Measurements from ENCODE around the gene ZNF496. TPM values are rescaled to one million over a fixed set of nuclear protein-coding genes. Genes with fewer than 3 reads are reported as not detected.

The ZNF496 gene
- total and polyA plus RNA-seq, 4 donors = 8.2 to 43.4 (median 15.6) TPM

DNA sequence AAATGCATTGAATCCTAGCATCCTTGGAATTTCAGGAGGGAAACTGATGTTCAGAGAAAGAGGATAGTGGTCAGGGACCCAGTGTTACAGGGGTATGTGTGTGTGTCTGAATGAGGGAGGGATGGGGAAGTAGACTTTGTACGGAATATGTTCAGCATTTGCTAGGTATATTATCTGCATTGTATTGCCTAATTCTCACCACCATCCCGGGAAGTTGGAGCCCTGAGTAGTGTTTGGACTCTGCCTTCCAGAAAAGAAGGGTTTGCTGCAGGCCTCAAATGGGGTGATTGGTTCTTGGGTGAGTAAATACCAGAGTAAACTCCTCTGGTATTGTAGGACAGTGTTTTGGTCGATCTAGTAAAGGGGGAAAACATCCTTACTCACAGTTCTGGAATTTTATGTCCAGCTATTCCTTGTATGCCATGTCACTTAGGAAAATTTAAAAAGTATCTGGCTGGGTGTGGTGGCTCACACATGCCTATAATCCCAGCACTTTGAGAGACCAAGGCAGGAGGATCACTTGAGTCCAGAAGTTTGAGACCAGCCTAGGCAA is 7.1 kb upstream of the ZNF496 start:
- Histone ChIP-seq H3K9me3 (ENCODE audit: control insufficient read depth in 4 of 4, insufficient read depth in 3 of 4, low read length in 3 of 4) (no peaks in the 10 kb centered on the region), H3K27ac (ENCODE audit: low read depth in 1 of 2, low read length in 1 of 2) (no peak overlapping the region), H3K36me3 (ENCODE audit: control insufficient read depth in 4 of 4, insufficient read depth in 4 of 4, low read length in 4 of 4) (peaks cover 2 to 12% (median 7%) of the 10 kb centered on the region in 4 donors), H3K27me3 (ENCODE audit: control insufficient read depth in 3 of 3, insufficient read depth in 3 of 3, low read length in 2 of 3) (no peaks in the 10 kb centered on the region), H3K9ac (ENCODE audit: insufficient read depth in 1 of 2, low read length in 2 of 2) (no peak overlapping the region), H3K4me1 (ENCODE audit: control insufficient read depth in 5 of 5, insufficient read depth in 5 of 5, low read length in 5 of 5) (peaks cover 0 to 10% (median 4%) of the 10 kb centered on the region in 5 donors), H3K4me3 (no peak overlapping the region)
- TF ChIP-seq, protein P1, sequence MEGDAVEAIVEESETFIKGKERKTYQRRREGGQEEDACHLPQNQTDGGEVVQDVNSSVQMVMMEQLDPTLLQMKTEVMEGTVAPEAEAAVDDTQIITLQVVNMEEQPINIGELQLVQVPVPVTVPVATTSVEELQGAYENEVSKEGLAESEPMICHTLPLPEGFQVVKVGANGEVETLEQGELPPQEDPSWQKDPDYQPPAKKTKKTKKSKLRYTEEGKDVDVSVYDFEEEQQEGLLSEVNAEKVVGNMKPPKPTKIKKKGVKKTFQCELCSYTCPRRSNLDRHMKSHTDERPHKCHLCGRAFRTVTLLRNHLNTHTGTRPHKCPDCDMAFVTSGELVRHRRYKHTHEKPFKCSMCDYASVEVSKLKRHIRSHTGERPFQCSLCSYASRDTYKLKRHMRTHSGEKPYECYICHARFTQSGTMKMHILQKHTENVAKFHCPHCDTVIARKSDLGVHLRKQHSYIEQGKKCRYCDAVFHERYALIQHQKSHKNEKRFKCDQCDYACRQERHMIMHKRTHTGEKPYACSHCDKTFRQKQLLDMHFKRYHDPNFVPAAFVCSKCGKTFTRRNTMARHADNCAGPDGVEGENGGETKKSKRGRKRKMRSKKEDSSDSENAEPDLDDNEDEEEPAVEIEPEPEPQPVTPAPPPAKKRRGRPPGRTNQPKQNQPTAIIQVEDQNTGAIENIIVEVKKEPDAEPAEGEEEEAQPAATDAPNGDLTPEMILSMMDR (IDR thresholded peaks at IDR 0.05; ENCODE audit: control extremely low read depth, extremely low read depth) = no peak
- WGBS, 2 donors = 78 to 79% methylated on average over 3 of the region's 3 CpGs
- DNase-seq (no peak), ATAC-seq (ENCODE audit: insufficient read depth, low FRiP score) (no peak)

DNA sequence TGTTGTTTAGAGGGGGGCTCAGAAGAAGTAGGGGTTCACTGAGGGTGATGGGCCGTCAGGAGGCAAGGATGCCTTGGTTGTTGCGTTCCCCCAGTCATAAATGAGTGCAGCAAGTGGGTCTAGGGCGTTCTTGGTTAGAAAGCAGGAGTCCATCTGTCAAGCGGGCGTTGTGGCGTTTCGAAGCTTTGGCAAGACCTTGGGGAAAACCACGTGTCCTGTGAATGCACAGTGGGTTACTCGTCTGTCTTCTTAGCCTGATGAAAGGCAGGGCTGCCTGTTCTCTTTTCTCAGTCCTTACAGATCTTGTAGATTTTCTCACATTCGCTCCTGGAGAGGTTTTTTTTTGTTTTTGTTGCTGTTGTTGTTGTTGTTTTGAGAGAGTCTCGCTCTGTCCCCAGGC is 6.3 kb upstream of the ZNF496 start:
- no peak for ATAC-seq (ENCODE audit: insufficient read depth, low FRiP score)
- H3K36me3 ChIP-seq (ENCODE audit: control insufficient read depth in 4 of 4, insufficient read depth in 4 of 4, low read length in 4 of 4) = peaks cover 2 to 12% (median 7%) of the 10 kb centered on the region in 4 donors
- TF ChIP-seq, protein P1 (IDR thresholded peaks at IDR 0.05; ENCODE audit: control extremely low read depth, extremely low read depth) = no peak
- no peaks in the 10 kb centered on the region for H3K9me3 ChIP-seq (ENCODE audit: control insufficient read depth in 4 of 4, insufficient read depth in 3 of 4, low read length in 3 of 4)
- H3K4me3 ChIP-seq = no peak overlapping the region
- H3K27me3 ChIP-seq (ENCODE audit: control insufficient read depth in 3 of 3, insufficient read depth in 3 of 3, low read length in 2 of 3) = no peaks in the 10 kb centered on the region
- H3K9ac ChIP-seq (ENCODE audit: insufficient read depth in 1 of 2, low read length in 2 of 2) = no peak overlapping the region
- no peak for DNase-seq
- WGBS, 2 donors = 71 to 89% methylated on average over 11 of the region's 11 CpGs
- H3K4me1 ChIP-seq (ENCODE audit: control insufficient read depth in 5 of 5, insufficient read depth in 5 of 5, low read length in 5 of 5) = peaks cover 0 to 18% (median 9%) of the 10 kb centered on the region in 5 donors
- H3K27ac ChIP-seq (ENCODE audit: low read depth in 1 of 2, low read length in 1 of 2) = no peak overlapping the region

DNA sequence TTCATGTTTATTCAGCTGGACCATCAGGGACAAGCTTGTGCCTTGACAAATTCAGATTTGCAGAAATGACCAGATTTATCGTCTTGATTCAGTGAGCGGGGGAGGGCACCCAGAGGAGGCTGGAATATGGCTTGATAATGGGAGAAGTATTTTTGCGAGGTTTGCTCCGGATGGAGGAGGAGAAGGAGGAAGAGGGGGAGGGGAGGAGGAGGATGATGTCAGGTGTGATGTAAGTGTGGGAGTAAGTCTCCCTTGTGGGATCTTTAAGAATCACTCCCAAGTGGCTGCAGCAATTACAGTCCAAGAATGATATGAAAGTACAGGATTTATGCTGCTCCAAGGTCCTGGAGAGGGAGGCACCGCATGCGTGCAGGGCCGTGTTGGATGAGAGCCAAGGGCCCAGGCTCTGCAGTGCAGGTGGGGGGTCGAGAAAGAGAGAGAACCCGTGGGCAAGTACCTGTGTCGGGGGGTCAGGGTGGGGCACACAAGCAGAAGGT is 5.6 kb upstream of the ZNF496 start:
- Histone ChIP-seq H3K9ac (ENCODE audit: insufficient read depth in 1 of 2, low read length in 2 of 2) (no peak overlapping the region), H3K4me3 (no peak overlapping the region), H3K27me3 (ENCODE audit: control insufficient read depth in 3 of 3, insufficient read depth in 3 of 3, low read length in 2 of 3) (no peaks in the 10 kb centered on the region), H3K36me3 (ENCODE audit: control insufficient read depth in 4 of 4, insufficient read depth in 4 of 4, low read length in 4 of 4) (peaks cover 2 to 12% (median 7%) of the 10 kb centered on the region in 4 donors), H3K4me1 (ENCODE audit: control insufficient read depth in 5 of 5, insufficient read depth in 5 of 5, low read length in 5 of 5) (peaks cover 0 to 25% (median 12%) of the 10 kb centered on the region in 5 donors), H3K9me3 (ENCODE audit: control insufficient read depth in 4 of 4, insufficient read depth in 3 of 4, low read length in 3 of 4) (no peaks in the 10 kb centered on the region), H3K27ac (ENCODE audit: low read depth in 1 of 2, low read length in 1 of 2) (no peak overlapping the region)
- peak in 1 of 3 donors; percentile 26 for DNase-seq
- ATAC-seq (ENCODE audit: insufficient read depth, low FRiP score) = no peak
- TF ChIP-seq, protein P1 (IDR thresholded peaks at IDR 0.05; ENCODE audit: control extremely low read depth, extremely low read depth) = no peak
- WGBS, 2 donors = 59 to 75% methylated on average over 10 of the region's 10 CpGs

Measured in lung (tissue), 12 donors.